ENCODE results near the gene REEP6.

GRCh38 chr19:1455336-1456120 is 35.5 kb upstream of the REEP6 start:
- TF ChIP-seq TAF1 (IDR thresholded peaks at IDR 0.05; ENCODE audit: borderline replicate concordance, insufficient read depth, low read length) (no peak), SIN3A (IDR thresholded peaks at IDR 0.05; ENCODE audit: borderline replicate concordance, insufficient read depth, low read length) (no peak), REST (IDR thresholded peaks at IDR 0.05; ENCODE audit: insufficient read depth in 1 of 2, low read depth in 2 of 2, low read length in 2 of 2) (no peak)
